NCI-H187 treated with DMSO at 0.1 percent for 48 hours (cell line): Measurements from ENCODE around the gene MLPH.
A peak's percentile ranks its signal among the peaks of the same experiment; 100 is the strongest.

Experiments used
- DNase-seq: peaks from one replicate; lab custom pipeline; 2025; lab: John Stamatoyannopoulos, UW

The MLPH gene

GRCh38 chr2:237479747-237480146 lies 7.3 kb upstream of the MLPH start:
- no peak for DNase-seq

DNA sequence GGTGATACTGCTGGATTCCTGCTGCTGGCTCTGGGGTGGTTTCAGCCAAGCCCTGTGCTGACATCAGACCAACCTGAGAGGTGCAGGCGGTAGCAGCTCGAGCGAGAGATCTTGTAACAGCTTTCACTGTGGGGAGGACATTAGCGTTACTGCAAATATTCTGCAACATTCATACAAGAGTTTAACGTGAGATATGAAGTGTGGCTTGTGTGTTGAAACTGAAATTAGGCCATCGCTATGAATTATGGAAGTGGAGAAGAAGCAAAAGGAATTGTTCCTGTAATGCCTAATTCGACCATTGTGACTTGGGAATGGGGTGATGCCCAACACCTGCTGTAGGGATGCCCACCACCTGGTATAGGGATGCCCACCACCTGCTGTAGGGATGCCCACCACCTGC lies 6.5 kb upstream of the MLPH start:
- DNase-seq, result no peak

DNA sequence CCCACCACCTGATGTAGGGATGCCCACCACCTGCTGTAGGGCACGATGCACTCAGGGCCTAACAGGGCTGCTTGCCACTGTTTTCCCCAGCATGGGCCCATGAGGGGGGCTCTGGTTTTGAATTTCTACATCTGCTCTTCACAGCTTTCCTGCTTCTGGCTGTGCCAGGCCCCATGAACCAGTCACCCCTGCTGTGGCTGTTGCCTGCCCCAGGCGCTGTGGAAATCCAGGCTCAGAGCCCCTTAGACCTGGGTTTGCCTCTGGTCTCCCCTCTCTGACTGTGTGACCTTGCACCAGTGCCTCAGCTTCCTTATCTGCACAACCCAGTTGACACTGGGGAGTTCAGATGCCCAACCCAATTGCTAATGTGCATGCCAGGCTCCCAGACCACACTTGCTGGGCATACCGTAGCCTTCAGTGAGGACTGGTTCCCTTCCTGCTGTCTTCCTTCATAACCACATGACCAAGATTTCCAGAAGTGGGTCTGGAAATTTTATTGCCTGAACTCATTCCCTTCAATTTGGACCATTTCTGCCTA lies 6.0 kb upstream of the MLPH start:
- DNase-seq, result no peak

DNA sequence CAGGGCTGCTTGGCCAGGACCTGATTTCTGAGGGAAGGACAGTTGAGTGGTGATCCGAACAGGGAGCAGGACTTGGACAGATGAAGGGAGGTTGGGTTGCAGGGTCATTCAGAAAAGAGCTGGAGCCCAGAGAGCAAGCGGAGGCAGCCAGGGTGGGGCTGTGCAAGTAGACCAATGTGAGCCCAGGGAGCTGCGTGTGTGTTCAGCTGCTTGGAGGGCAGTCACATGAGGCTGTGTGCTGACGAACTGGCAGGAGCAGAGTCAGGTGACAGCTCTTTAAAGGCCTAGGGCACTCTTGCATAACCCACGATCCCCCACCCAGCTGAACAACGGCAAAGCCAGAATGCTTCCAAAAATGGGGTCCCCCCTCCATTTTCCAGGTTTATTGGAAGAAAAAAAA lies 4.6 kb upstream of the MLPH start:
- DNase-seq, result peak; percentile 14

GRCh38 chr2:237483018-237483731 lies 3.9 kb upstream of the MLPH start:
- DNase-seq, result no peak

DNA sequence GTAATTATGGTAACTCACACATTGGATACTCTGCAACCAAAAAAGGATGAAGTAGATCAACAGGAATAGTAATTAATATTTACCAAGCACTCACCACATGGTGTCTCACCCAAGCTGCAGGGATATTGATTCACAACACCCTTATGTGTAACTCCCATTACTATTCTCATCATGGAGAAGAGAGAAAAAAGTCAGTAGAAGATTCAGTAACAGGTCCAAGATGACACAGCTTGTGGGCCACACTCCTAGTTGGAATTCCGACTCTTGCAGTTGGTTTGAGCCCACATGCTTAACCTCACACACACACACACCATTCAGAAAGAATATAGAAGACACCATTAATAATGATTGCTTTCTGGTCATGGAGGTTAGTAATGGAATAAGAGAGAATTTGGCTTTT lies 1.7 kb upstream of the MLPH start:
- DNase-seq, result no peak

DNA sequence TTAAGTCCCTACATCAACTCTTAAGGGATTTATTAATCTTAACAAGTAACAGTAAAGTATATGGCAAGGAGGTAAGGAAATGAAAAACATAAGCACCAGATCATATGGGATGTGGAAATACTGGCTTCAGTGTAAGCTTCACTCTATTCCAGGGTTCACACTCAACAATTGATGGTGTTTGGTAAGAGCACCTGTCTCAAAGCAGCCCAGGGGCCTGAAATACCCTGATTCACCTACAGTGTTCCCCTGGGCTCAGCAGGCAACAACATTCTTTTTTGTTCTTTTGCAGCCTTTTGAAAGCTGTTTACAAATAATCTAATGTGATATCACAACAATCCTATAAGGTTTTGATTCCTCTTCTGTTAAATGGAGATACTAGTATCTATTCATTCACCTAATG lies 1.2 kb upstream of the MLPH start:
- DNase-seq, result no peak

DNA sequence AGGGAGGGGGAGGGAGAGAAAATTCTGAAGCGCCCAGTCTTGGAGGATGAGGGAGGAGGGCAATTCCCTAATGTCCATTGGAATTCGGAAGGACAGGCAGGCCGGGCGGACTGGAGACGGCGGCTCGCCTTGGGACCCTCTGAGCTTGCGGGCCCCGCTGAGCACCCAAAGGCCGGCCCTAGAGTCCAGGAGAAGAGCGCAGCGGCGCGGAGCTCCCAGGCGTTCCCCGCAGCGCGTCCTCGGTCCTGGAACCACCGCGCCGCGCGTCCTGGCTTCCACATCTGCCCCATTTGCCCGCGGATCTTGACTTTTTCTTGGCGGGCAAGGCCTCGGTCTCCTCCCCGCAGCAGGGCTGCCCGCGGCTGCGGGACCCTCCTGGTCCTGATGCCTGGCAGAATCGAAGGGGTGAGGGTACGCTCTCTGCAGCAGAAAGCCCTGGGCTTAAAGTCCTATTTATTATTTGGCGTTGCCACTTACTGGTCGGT lies 675 bp upstream of the MLPH start:
- DNase-seq, result no peak

- no peak for DNase-seq
These were observed 445 bp downstream of the MLPH start for GRCh38 chr2:237487496-237487895.

DNA sequence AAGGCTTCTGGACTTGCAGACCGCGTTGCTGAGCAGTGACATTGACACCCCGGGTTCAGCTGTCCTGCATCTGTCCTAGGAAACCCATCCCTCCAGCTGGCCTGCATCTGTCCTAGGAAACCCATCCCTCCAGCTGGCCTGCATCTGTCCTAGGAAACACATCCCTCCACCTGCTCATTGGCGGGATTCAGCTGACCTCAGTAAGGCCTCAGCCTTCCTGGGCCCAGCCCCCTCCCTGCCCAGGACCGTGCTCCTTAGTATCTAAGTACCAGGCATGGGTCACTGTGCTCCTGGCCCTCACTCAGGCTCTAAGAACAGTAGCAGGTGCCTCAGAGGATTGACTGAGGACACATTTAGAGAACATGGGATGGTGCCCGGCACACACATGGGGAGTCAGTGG lies 1.2 kb downstream of the MLPH start:
- no peak for DNase-seq

- no peak for DNase-seq
These were observed 2.1 kb downstream of the MLPH start for GRCh38 chr2:237488901-237489860.

DNA sequence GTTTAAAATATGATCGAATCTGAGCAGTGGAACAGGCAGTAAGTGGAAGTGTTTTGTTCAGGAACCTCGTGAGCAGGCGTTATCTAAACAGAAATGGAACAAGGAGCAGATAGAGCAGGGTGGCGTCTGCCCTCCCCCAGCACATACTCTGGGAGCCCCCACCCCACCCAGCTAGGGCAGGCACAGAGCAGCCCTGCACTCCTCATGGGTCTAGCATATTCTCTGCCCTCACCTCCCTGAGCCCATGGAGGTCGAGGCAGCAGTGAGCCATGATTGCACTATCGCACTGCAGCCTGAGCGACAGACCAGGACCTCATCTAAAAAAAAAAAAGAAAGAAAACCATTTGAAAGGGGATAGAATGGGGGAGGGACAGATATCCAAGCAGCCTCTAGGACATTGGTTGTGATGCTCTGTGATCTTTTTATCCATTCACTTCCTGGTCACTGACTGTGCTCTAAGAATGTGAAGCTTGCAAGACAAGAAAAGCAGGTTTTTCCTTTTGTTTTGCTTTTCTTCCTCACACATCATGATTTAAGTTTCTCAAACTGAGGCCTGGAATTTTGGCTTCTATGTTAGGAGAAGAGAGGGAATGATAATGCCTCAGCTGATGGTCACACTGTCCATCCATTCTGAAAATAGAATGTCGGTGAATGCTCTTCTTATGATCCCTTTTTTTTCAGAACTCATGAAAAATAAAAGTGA lies 3.1 kb downstream of the MLPH start:
- DNase-seq, result no peak

- DNase-seq, result no peak
These were observed 3.7 kb downstream of the MLPH start for GRCh38 chr2:237490795-237491194.

DNA sequence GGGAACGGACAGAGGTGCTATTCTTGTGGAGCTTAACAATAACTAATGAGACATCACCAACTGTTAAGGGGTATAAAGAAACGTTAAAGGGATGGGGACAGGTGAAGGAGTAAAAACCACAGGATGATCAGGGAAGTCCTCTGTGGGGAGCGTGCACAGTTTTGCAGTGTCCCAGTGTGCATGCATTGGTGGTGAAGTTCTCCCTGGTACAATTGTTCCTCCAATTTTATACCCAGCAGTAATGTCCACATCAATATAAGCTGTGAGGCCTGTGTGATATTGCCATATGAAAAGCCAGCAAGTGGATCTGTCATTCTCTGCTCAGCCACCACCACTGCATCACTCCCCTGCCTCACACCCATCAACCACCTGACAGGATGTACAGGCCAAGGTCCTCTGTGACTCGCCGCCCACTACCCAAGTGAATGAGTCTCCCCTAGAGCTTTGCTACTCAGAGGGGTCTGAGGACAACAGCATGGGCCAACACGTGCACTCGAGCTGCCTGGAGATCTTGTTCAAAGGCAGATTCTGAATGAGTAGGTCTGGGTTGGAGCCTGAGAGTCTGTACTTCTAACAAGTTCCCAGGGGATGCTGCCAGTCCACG lies 4.6 kb downstream of the MLPH start:
- DNase-seq, result no peak

- no peak for DNase-seq
These were observed 5.3 kb downstream of the MLPH start for GRCh38 chr2:237492137-237492890.

DNA sequence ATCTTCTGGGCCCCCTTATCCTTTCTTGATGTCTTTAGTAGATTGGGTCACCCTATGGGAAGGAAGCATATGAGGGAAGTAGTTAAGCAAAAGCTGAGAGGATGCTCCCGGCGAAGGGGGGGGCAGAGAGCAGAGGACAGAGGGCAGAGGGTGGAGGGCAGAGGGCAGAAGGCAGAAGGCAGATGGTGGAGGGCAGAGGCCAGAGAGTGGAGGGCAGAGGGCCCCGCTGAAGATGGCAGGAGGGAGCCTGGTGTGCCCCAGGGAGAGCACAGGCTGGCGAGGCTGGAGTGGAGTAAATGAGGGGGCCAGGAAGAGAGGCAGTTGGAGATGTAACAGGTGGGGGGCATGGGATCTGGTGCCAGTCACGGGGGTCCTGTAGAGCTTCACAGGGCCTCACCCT lies 7.0 kb downstream of the MLPH start:
- no peak for DNase-seq

DNA sequence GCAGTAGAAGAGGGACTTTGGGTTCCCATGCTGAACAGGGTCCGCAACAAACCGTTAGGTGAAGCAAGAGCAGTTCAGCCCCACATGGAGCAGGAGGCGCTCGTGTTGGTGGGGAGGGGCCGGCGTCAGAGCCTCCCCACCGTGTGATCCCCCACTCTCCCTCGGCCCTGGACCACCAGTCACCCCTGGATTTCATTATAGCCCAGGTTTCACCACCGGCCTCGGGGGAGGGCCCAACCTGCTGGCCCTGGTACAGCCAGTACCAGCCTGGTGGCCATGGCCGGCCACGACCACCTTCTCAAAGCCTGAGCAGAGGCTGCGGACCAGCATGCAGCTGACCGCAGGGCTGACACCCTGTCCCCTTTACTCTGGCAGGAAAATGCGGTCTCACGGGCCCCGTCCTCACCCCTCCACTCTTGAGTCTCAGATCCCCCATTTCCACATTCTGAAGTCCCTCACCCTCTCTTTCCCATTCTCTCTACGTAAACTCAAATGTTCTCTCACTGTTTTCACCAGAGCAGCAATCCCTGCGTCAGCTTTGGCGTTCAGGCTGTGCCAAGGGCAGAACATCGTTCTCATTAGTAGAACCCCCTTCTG lies 8.6 kb downstream of the MLPH start:
- no peak for DNase-seq

DNA sequence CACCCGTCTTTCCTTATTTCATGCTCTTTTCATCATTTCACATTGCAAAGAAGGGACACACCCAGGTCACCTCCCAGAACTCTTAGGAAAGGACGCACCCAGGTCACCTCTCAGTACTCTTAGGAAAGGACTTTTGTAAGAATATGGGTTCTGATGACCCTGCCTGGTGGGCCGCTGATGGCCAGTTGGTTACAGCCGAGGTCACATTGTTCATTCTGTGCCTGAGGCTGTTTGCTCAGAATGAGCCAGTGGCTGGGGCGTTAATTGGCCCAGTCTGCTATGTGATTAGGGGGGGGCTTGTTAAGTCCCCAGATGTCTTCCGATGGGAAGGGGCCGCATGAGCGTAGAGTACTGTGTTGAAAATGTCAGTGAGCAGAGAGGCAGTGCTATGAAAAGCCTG lies 9.4 kb downstream of the MLPH start:
- DNase-seq, result no peak

- no peak for DNase-seq
These were observed 10.2 kb downstream of the MLPH start for GRCh38 chr2:237497009-237497837.

GRCh38 chr2:237497838-237498186 lies 10.8 kb downstream of the MLPH start:
- DNase-seq, result no peak
